Sigmoid colon (tissue), 3 donors: ENCODE data around the gene NBPF1.
"Not testable (repeated sequence)": the region's sequence is repeated elsewhere in the genome, so short reads cannot be mapped to it uniquely, and the experiment has no call there.

ENCODE experiments used
- CTCF ChIP-seq, 4 experiments: fragments of 450-650 bp in 3 of 4; fragments of 200-600 bp in 1 of 4; IDR thresholded peaks; one replicate each; pipeline ENCODE4 v1.5.1; 2016 to 2019; ENCODE audit warnings: antibody characterized with exemption in 4 of 4, mild to moderate bottlenecking in 3 of 4, moderate library complexity in 2 of 4
- POLR2A ChIP-seq, 2 donors: fragments of 450-650 bp; IDR thresholded peaks; one replicate each; pipeline ENCODE4 v1.6.1; 2016; ENCODE audit warnings: antibody characterized with exemption in 2 of 2, mild to moderate bottlenecking in 2 of 2, moderate library complexity in 2 of 2

DNA sequence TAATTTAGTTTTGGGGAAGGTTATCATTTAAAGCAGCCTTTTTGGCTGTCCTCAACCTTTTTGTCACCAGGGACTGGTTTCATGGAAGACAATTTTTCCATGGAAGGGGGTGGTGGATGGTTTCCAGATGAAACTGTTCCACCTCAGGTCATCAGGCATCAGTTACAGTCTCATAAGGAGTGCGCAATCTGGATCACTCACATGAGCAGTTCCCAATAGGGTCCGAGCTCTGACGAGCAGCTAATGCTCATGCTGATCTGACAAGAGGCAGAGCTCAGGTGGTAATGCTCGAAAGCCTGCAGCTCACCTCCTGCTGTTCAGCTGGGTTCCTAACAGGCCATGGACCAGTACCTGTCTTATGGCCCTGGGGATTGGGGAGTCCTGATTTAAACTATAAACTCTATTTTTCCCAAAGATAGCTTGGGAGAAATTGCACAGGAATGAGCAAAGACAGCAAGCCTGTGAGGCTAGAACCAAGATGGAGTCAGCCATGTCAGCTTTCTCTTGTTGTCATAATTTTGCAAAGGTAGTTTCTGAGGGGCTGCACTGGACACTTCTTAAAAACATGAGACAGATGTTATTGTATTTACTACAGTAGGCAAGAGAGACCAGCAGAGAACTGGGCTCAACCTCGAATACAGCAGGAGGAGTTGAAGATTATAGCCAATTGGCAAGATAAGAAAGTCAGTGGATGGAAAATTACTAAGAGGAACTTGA is 96.5 kb downstream of the NBPF1 start:
- not testable (repeated sequence) for TF ChIP-seq CTCF, POLR2A (IDR thresholded peaks at IDR 0.05)
